Anterior cingulate cortex (tissue), 58 donors: Measurements from ENCODE around the gene ARHGAP10.

Experiments used
- DNase-seq, 58 donors: peaks; one replicate each; lab custom pipeline; 2025; lab: John Stamatoyannopoulos, UW

The ARHGAP10 gene

DNA sequence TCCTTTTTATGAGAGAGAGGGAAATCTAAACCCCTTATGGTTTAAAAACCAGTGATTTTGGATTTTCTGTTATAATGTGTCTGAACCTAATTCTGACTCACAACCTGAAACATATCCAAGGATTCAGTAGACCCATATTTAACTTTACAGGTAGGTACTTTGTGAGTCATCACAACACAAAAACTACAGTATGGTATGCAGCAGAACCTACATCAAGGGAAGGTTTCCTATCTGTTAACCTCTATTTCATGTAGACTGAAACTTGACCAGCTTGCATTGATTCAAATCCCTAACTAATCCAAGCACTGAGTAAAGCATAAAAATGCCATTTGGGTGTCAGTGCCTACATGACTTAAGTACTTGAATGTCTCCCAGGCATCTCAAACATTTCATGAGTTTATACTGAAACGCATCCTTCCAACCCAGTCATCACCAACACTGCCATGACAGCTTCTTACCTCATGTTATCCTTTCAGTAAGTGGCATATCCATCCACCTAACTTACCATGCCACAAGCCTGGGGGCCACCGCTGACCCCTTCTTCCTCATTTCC, 4.3 kb upstream of the ARHGAP10 start:
- no peak for DNase-seq

GRCh38 chr4:147730333-147730732, 1.6 kb upstream of the ARHGAP10 start:
- no peak for DNase-seq

DNA sequence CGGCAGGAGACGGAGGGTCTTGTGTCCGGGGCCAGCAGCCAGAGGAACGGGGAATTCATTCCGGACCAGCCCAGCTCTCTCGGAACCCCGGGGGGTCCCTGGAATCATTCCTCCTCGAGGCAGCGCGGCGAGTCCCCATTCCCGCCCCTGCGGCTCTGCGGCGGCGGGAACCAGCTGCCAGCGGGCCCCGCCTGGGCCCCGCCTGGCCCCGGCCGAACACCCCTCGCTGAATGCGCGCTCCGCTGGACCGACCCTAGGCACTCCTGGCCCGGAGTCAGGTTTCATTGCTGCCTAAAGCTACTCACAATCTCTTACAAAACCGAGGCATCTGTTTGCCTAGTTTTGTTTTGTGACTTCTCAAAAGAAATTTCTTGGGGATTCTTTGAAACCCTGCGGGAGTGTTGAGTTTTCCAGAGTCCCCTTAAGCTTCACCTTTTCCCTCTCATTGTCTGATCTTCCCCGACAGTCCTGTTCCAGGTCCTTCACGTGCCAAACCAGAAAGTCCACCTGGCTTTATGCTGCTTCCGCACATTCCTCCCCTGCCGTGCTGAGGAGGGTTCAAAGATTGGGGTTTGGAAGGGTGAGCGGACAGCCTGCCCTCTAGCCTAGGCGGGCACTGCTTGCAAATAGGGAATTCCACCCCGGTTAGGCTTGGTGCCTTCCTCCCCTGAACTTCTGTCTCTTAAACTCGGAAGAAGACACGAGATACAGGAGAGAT, 789 bp downstream of the ARHGAP10 start:
- DNase-seq = peak in 4 of 58 donors; percentile 11 to 45 (median 17)

DNA sequence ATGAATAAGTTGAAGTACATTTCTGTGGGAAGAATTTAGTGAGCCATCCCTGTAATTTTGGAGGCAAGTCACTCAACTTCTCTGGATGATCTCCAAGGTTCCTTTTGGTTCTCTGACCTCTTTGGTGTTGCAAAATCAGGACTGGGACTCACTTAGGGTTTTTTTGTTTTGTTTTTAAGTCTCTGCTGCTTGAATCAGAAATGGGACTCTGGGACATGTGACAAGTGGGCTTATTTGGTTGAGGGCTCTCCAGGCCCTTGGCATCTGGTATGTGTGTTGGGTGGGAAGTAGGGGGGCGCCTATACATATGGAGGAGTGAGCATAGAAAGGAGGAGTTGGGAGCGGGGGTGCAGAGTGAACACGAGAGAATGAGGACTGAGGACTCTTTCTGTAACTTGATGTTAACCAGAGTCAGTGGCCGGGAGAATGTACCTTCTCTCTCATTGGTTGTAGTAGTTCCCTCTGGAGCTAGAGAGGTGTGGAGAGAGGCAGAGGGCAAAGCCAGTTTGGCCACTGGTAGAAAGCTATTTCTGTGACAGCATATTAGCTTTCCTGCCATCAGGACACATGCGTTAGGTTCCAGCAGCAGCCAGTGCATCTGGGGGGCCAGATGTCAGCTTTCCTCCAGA, 1.9 kb downstream of the ARHGAP10 start:
- DNase-seq = no peak

GRCh38 chr4:147734496-147734895, 2.6 kb downstream of the ARHGAP10 start:
- no peak for DNase-seq

DNA sequence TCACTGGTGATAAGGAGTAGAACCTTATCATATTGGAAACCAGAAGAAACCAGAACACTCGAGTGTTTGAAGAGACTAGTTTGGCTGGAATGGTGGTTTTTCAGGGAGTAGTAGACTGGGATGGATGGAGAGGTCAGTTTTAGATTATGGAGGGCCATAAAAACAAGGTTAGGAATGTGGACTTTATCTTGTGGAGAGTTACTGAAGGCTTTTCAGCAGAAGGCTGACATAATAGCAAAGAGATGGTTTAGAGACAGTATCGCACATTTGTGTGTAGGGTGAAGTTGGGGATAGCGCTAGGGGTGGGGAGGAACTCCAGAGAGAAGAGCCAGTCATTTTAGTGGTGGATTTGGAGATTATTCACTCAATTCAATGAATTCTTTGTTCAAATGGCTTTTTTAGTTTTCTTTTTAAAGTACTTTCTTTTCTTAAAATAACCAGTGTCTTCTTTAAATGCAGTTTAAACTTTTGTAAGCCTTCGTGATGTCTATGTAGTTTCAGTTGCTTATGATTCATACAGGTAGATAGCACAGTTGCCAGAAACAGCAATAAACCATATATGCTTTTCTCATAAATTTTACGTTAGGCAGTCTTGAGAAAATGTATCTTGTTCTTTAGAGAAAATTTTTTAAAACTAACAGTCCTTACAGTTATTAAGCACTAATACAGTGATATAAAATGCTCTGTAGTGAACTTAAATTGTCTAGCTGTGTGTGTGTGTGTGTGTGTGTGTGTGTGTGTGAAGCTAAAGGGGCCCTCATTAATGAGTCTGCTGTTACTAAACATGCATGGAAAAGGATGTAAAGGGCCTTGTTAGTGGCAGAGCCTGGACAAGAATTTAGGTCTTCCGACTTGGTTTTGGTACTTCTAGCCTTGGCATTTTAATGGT, 3.8 kb downstream of the ARHGAP10 start:
- no peak for DNase-seq

DNA sequence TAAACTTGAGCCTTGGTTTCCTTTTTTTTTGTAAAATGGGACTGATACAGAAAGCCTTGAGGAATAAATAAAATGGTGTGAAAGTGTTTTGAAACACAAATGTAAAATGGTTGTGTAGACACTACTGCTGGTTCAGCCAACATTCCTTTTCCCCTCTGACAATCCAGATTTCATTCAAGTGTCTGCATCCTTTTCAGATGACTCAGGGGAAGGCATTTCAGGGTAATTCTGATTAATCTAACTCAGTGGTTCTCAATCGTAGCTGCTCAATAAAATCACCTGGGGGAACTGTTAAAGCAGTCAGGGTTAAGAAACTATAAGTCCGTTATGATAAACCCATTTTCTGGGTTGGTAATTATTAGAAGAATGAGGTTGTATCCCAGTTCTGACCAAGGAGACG, 4.6 kb downstream of the ARHGAP10 start:
- DNase-seq = no peak

- DNase-seq = no peak
These were observed 5.7 kb downstream of the ARHGAP10 start for GRCh38 chr4:147737623-147738022.

DNA sequence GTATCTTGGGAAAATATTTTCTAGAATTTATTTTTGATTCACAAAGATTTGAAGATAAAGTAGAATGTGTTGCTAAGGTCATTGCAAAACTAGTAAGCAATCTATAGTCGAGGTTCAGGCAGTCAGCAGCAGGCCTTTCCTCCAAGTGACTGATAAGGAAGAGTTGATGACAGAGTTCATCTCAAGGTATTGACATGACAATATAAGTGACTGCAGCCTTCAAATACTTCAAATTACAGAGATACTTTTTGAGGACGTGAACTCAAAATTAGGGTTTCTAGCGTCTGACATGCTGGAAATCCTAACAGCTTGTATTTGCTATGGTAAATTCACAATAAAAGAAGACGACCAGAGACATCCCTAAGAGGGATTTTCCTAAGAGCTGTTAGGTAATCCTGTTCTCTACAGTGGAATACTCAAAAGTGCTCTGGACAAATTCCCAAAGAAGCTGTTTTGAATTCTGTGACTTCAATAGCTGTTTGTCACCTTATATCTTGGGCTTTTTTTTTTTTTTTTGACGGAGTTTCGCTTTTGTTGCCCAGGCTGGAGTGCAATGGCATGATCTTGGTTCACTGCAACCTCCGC, 7.4 kb downstream of the ARHGAP10 start:
- no peak for DNase-seq

DNA sequence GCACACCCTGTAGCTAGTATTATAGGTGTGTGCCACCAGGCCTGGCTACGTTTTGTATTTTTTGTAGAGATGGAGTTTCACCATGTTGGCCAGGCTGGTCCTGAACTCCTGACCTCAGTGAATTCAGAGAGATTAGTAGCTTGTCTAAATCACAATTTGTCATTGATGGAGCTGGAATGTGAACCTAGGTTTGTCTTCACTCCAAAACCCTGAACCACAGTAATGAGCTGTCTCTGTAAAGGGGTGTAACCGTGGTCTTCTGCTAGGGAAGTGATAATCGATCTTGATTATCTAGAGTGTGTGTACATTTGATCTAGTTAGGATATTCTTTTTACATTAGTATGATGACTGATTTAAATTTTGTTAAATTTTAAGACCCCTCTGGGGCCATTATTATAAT, 8.3 kb downstream of the ARHGAP10 start:
- DNase-seq = no peak

- no peak for DNase-seq
These were observed 9.4 kb downstream of the ARHGAP10 start for GRCh38 chr4:147741190-147741788.

DNA sequence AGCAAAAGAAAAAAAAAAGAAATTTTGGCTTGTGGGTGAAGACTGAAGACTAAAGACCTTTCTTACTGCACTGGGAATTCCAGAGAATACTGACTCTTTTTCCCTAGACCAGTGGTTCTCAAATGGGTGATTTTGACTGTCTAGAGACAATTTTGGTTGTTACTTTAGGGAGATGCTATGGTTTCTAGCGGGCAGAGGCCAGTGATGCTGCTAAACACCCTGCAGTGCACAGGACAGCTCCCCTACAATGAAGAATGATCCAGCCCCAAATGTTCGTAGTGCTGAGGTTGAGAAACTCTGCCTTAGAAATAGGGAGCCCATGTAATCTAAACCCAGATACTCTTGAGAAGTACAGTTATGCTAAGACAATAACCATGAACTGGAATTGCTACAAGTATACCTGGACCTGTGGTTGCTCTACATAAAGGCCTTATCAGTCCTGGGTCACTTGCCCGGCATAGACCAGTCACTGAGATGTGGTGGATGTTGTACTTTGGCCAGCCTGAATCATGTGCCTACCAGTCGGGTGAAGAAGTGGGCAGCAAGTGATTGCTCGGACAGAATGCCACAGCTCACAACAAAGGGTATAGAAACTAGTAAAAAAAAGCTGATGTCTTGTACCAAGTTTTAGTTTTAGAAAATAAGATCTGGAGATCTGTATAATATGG, 16.0 kb downstream of the ARHGAP10 start:
- no peak for DNase-seq

GRCh38 chr4:147749811-147750321, 18.0 kb downstream of the ARHGAP10 start:
- no peak for DNase-seq

DNA sequence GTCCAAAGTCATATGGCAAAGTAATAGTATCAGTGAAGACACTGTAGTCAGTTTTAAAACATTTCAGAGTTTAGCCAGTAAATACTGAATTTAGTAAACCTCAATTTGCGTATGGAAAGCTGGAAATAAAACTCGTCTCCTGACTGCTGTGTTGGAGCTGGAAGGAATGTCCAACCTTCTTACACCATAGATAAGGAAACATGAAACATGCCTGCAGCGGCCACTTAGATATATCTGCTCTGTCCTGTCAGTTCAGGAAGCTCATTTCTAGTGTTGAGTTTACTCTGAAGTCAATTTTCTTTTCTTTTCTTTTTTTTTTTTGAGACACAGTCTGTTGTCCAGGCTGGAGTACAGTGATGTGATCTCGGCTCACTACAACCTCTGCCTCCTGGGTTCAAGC, 21.2 kb downstream of the ARHGAP10 start:
- DNase-seq = no peak

GRCh38 chr4:147754037-147754445, 22.2 kb downstream of the ARHGAP10 start:
- DNase-seq = no peak

GRCh38 chr4:147755561-147756295, 23.8 kb downstream of the ARHGAP10 start:
- peak in 2 of 58 donors; percentile 2 to 13 for DNase-seq

DNA sequence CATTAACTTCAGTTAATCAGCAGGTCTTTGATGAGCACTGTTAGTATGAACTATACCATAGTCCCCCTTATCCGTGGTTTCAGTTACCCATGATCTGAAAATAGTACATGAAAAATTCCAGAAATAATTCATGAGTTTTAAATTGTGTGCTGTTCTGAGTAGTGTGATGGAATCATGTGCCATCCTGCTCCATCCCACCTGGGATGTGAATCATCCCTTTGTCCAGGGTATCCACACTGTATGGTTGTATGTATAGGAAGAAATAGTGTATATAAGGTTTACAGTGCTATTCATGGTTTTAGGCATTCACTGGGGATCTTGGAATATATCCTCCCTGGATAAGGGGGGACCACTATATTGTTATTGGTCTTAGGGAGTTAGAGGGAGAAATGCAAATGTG, 24.5 kb downstream of the ARHGAP10 start:
- DNase-seq = no peak

GRCh38 chr4:147760176-147760575, 28.3 kb downstream of the ARHGAP10 start:
- DNase-seq = no peak

GRCh38 chr4:147760695-147761094, 28.8 kb downstream of the ARHGAP10 start:
- peak in 1 of 58 donors; percentile 6 for DNase-seq
